ENCODE measurements around the gene WDR20.

GRCh38 chr14:102223682-102224081 lies 84.0 kb downstream of the WDR20 start:
- TF ChIP-seq CTCF (conservative IDR thresholded peaks at IDR 0.05; ENCODE audit: low read depth, low read length) (no peak), RFX5 (IDR thresholded peaks at IDR 0.05; ENCODE audit: low read depth, low read length) (no peak), BHLHE40 (IDR thresholded peaks at IDR 0.05; ENCODE audit: low read depth, low read length) (no peak)
